Stimulated activated naive CD8-positive, alpha-beta T cell treated with anti-CD3 and anti-CD28 coated beads, Interleukin-15, amount 100 ng/mL, for 72 hours (primary cell): ENCODE results near the gene ZNF385B.
A peak's percentile ranks its signal among the peaks of the same experiment; 100 is the strongest.
"Not testable (repeated sequence)": the region's sequence is repeated elsewhere in the genome, so short reads cannot be mapped to it uniquely, and the experiment has no call there.

Source experiments
- ATAC-seq: fragments of 150-1000 bp; cut with Tn5 transposase; 2 replicates; pipeline ENCODE4 v1.10.0; 2021; ENCODE audit warnings: mild to moderate bottlenecking, moderate library complexity
- DNase-seq, 2 donors: peaks; one replicate each; pipeline ENCODE4 v3.0.0; 2021 to 2022
- H3K27ac Mint-ChIP-seq, 2 donors: one replicate each; pipeline ENCODE4 v1.8.0; 2022; ENCODE audit warnings: mild to moderate bottlenecking in 2 of 2, mixed read lengths in 2 of 2, moderate library complexity in 2 of 2
- H3K27me3 Mint-ChIP-seq: one replicate; pipeline ENCODE4 v1.8.0; 2022; ENCODE audit warnings: mixed read lengths
- H3K4me1 Mint-ChIP-seq: one replicate; pipeline ENCODE4 v1.8.0; 2022; ENCODE audit warnings: mild to moderate bottlenecking, mixed read lengths
- H3K4me3 Mint-ChIP-seq, 2 donors: one replicate each; pipeline ENCODE4 v1.8.0; 2022; ENCODE audit warnings: mild to moderate bottlenecking in 2 of 2, mixed read lengths in 2 of 2, moderate library complexity in 1 of 2
- H3K9me3 Mint-ChIP-seq, 2 donors: one replicate each; pipeline ENCODE4 v1.8.0; 2022; ENCODE audit warnings: mixed read lengths in 2 of 2

ZNF385B gene

GRCh38 chr2:179793238-179793637 lies 68.2 kb downstream of the ZNF385B start:
- no peak overlapping the region for H3K4me3 Mint-ChIP-seq
- H3K4me1 Mint-ChIP-seq: no peaks in the 10 kb centered on the region
- no peak for DNase-seq
- ATAC-seq: no peak
- no peaks in the 10 kb centered on the region for H3K27me3 Mint-ChIP-seq
- H3K27ac Mint-ChIP-seq: no peak overlapping the region
- no peaks in the 10 kb centered on the region for H3K9me3 Mint-ChIP-seq

DNA sequence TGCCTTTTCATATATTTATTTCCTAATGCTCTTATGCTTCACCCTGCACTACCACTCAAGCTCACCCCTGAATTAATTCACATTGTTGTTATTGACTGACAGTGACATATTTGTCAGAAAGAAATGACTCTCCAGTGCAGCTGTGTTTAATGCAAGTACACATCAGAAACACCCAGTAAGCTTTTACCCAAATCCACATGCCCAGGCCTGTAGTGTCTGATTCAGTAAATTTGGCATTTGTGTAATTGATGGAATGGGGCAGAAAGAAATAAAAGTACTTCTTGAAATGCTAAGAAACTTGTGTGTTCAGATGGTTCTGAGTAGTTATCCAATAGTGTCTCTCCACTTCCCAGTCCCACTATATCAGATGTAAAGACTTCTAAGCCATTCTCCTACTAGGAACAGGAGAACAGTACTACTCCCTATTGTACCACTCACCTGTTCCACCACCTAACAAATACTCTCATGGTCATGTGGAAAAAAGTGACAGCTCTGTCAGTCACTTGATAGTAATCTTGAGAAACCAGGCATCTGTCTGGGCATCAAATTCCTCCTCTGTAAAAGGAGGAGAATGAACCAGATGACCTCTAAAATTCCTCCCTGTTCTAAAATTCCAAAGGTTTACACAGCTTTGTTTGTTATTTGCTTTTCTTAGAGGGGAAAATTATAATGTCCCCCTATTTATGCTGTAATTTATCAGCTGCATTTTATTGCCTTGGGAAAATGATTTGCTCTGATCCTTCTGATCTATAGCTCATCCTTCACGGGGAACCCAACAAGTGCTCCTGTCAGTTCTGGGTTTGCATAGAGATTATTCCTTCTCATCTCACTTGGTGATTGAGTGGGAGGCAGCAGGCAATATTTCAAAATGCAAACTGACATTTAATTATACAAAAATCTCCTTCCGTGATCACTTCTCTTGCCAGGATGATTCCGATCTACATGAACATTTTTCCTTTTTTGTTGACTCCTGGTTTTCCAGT lies 70.9 kb downstream of the ZNF385B start:
- no peak overlapping the region for H3K27ac Mint-ChIP-seq
- no peak for ATAC-seq
- no peak for DNase-seq
- no peaks in the 10 kb centered on the region for H3K9me3 Mint-ChIP-seq
- H3K27me3 Mint-ChIP-seq: no peaks in the 10 kb centered on the region
- no peak overlapping the region for H3K4me3 Mint-ChIP-seq
- H3K4me1 Mint-ChIP-seq: no peaks in the 10 kb centered on the region

DNA sequence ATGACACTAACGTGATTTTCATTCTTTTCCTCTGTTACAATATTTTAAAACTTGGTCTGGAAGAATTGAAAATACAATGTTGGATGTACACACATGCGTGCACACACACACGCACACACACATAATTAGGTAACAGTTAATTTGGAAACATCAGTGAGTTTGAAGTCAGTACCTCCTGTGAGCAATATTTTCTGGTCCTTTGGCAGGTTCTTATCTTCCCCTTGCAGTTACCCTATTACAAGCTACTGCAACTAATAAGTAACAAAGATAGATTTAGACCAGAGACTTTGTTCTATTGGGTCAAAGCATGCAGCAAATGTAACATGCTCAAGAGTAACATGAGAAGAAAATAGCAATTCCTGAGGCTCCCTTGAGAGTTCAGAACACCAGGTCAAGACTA lies 73.3 kb downstream of the ZNF385B start:
- Mint-ChIP-seq H3K4me1 (no peaks in the 10 kb centered on the region), H3K27ac (no peak overlapping the region), H3K27me3 (no peaks in the 10 kb centered on the region), H3K9me3 (peaks cover 0 to 4% of the 10 kb centered on the region in 2 donors), H3K4me3 (no peak overlapping the region)
- no peak for ATAC-seq
- no peak for DNase-seq

DNA sequence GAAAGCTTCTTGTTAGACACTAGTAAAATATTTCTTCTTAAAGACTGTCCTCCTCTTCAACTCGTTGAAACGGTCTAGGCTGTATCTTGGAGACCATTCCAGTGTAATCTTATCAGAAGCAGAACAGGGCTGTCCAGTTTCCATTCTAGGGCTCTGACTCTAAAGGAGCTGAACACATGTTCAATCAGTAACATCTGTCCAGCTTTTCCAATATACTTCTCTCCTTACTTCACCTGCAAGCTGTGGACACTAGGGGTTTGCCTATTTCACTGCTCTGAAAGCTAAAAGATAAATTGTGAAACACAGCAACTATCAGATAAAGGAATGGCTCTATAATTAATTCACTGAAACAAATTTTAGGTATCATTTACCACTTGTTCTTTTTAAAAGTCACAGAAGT lies 73.8 kb downstream of the ZNF385B start:
- Mint-ChIP-seq H3K27ac (no peak overlapping the region), H3K27me3 (no peaks in the 10 kb centered on the region), H3K9me3 (peaks cover 0 to 4% of the 10 kb centered on the region in 2 donors), H3K4me1 (no peaks in the 10 kb centered on the region), H3K4me3 (no peak overlapping the region)
- ATAC-seq (no peak), DNase-seq (no peak)

GRCh38 chr2:179785902-179786301 lies 75.5 kb downstream of the ZNF385B start:
- Mint-ChIP-seq H3K4me3 (no peak overlapping the region), H3K9me3 (peaks cover 0 to 4% of the 10 kb centered on the region in 2 donors), H3K27me3 (no peaks in the 10 kb centered on the region), H3K4me1 (no peaks in the 10 kb centered on the region), H3K27ac (no peak overlapping the region)
- DNase-seq: no peak
- no peak for ATAC-seq

GRCh38 chr2:179782346-179782745 lies 79.1 kb downstream of the ZNF385B start:
- H3K27ac Mint-ChIP-seq, H3K4me3 Mint-ChIP-seq, H3K9me3 Mint-ChIP-seq, ATAC-seq, H3K4me1 Mint-ChIP-seq, DNase-seq, H3K27me3 Mint-ChIP-seq: not testable (repeated sequence)

DNA sequence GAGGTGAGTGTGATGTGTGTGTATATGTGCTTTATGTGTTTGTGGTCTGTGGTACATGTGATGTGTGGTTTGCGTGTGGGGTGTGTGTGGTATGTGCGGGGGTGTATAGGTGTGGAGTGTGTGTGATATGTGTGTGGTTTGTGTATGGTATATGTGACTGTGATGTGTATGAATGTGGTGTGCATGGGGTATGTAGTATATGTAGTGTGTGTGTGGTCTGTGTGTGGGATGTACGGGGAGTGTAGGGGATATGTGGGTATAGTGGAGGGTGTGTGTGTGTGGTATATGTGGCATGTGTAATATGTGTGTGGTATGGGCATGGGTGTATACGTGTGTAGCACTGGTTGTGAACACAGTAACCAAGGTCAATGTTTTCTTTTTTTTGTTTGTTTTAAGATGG lies 87.4 kb downstream of the ZNF385B start:
- no peaks in the 10 kb centered on the region for H3K4me1 Mint-ChIP-seq
- DNase-seq (no peak), ATAC-seq (peak; percentile 49)
- no peak overlapping the region for H3K27ac Mint-ChIP-seq
- no peak overlapping the region for H3K4me3 Mint-ChIP-seq
- H3K27me3 Mint-ChIP-seq: peaks cover 22% of the 10 kb centered on the region
- H3K9me3 Mint-ChIP-seq: peaks cover 0 to 8% of the 10 kb centered on the region in 2 donors

DNA sequence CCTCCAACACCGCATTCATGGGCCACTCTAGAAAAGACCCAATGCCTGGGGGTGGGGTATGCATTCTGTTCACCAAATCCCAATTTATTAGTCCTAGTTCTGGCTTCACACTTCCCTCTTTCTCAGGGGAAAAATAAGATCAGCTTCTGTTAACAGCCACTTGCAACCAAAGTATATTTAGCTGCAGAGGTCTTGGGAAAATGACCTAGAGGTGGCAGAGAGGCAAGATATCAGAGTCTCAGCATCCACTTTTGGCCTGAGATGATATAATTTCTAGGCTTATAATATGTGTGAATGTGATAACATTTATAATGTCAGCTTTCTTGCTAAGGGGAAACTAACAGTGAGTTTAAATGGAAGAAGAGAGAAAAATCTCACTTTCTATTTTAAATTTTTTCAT lies 89.1 kb downstream of the ZNF385B start:
- Mint-ChIP-seq H3K4me1 (no peaks in the 10 kb centered on the region), H3K4me3 (no peak overlapping the region), H3K9me3 (peaks cover 0 to 8% of the 10 kb centered on the region in 2 donors), H3K27me3 (peaks cover 22% of the 10 kb centered on the region), H3K27ac (no peak overlapping the region)
- no peak for ATAC-seq
- DNase-seq: no peak

DNA sequence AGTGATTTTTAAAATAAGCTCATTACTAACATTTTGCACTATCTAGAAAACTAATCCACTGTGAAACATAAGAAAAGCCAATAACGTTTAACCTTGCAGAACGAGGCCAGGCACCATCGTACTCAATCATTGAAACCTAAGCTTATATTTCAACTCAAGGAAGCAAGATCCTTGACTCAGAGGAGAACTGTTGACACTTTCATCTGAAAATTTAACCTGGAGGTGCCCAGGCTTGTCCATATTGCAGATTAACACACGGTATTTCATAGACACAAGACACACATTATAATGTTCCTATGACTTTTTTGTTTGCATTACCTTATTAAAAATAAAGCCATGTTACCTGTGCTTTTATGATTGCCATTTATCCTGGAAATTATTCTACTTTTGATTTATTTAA lies 89.6 kb downstream of the ZNF385B start:
- H3K27ac Mint-ChIP-seq: no peak overlapping the region
- peaks cover 0 to 8% of the 10 kb centered on the region in 2 donors for H3K9me3 Mint-ChIP-seq
- DNase-seq: no peak
- no peak overlapping the region for H3K4me3 Mint-ChIP-seq
- H3K4me1 Mint-ChIP-seq: no peaks in the 10 kb centered on the region
- peaks cover 22% of the 10 kb centered on the region for H3K27me3 Mint-ChIP-seq
- no peak for ATAC-seq

DNA sequence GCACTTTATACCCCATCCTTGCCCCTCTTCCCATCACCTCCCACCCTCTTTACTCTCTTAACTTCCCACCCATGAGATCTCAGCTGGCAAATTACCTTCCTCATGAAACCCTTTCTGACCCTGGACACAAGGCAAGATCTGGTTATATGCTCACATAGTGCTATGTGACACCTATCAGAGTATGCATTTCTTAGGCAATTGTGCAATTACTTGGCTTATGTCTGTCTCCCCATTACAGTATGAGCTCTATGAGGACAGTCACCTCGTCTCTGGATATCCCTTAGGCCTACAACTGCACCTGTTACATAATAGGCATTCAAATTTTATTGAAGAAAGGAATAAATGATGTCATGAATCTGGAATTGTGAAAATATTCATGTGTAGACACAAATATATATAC lies 91.4 kb downstream of the ZNF385B start:
- H3K27ac Mint-ChIP-seq: no peak overlapping the region
- DNase-seq (no peak), ATAC-seq (no peak)
- H3K4me3 Mint-ChIP-seq: no peak overlapping the region
- H3K27me3 Mint-ChIP-seq: peaks cover 15% of the 10 kb centered on the region
- H3K4me1 Mint-ChIP-seq: no peaks in the 10 kb centered on the region
- peaks cover 0 to 8% of the 10 kb centered on the region in 2 donors for H3K9me3 Mint-ChIP-seq

DNA sequence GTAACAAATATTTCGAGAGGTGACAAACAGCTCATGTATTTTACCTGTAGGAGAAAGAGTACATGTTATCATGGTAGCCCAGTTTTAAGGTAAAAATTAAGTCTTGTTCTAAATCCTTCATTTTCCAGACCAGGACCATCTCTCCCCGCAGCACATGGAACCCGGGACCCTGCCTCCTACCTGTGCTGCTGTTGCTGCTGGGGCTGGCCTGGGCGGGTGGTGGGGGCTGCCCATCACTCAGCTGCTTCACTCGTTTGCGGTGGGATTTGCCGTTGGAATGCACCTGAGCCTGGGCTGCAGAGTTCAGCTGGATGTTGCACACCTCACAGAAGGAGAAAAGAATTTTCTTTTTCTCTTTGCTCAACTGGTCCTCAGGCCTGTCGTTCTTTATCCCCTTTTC lies 92.1 kb downstream of the ZNF385B start:
- Mint-ChIP-seq H3K27ac (no peak overlapping the region), H3K4me3 (no peak overlapping the region), H3K9me3 (peaks cover 0 to 8% of the 10 kb centered on the region in 2 donors), H3K27me3 (peaks cover 14% of the 10 kb centered on the region), H3K4me1 (no peaks in the 10 kb centered on the region)
- ATAC-seq (no peak), DNase-seq (no peak)

DNA sequence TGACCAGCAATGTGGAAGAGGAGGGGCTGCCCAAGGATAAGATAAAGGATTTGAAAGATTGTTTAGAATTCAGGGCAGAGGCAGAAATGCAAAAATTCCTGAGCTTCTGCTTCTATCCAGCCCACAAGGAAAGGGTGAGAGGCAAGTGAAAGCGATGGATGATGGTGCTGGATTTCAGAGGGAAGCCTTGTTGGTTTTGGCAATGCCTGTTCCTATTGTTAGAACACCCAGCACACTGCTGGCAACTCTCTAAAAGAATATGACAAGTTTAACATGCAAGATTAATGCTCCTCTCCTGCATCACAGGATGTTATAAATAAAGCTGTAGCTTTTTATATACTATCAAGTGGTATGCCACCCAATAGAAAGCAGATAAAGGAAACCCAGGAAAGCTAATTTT lies 92.6 kb downstream of the ZNF385B start:
- H3K27ac Mint-ChIP-seq: no peak overlapping the region
- peaks cover 0 to 2% of the 10 kb centered on the region in 2 donors for H3K9me3 Mint-ChIP-seq
- H3K4me1 Mint-ChIP-seq: no peaks in the 10 kb centered on the region
- peaks cover 8% of the 10 kb centered on the region for H3K27me3 Mint-ChIP-seq
- H3K4me3 Mint-ChIP-seq: no peak overlapping the region
- ATAC-seq (no peak), DNase-seq (no peak)

- Mint-ChIP-seq H3K27me3 (peaks cover 5% of the 10 kb centered on the region), H3K9me3 (peaks cover 0 to 6% of the 10 kb centered on the region in 2 donors), H3K27ac (no peak overlapping the region), H3K4me1 (no peaks in the 10 kb centered on the region), H3K4me3 (no peak overlapping the region)
- DNase-seq: no peak
- ATAC-seq: no peak
These were observed 95.7 kb downstream of the ZNF385B start for GRCh38 chr2:179765666-179766065.

GRCh38 chr2:179764710-179765109 lies 96.7 kb downstream of the ZNF385B start:
- H3K9me3 Mint-ChIP-seq: peaks cover 0 to 6% of the 10 kb centered on the region in 2 donors

DNA sequence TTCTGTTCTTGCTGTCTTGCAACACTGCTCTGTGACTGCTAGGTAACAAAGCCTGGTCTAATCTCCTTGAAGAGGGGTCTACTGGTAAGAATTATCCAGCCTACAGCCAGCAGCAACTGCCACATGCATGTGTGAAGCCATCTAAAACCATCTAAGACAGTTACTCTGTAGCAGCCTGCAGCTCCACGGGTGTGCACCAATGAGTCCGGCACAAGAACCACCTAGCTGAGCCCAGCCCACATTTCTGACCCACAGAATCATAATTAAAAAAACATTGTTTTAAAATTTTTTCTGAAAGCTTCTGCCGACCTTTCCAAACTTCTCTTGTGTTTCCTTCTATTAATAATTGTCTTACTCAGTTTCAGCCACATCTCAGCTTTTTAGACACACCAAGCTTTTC lies 102.8 kb downstream of the ZNF385B start:
- ATAC-seq (no peak), DNase-seq (no peak)
- Mint-ChIP-seq H3K9me3 (peaks cover 0 to 6% of the 10 kb centered on the region in 2 donors), H3K27me3 (no peaks in the 10 kb centered on the region), H3K4me1 (no peaks in the 10 kb centered on the region), H3K4me3 (no peak overlapping the region), H3K27ac (no peak overlapping the region)

More at GRCh38 chr2:179764710-179765109, 96.7 kb downstream of the ZNF385B start:
- DNase-seq (no peak), ATAC-seq (no peak)
- Mint-ChIP-seq H3K27me3 (peaks cover 5% of the 10 kb centered on the region), H3K4me1 (no peaks in the 10 kb centered on the region), H3K4me3 (no peak overlapping the region), H3K27ac (no peak overlapping the region)

DNA sequence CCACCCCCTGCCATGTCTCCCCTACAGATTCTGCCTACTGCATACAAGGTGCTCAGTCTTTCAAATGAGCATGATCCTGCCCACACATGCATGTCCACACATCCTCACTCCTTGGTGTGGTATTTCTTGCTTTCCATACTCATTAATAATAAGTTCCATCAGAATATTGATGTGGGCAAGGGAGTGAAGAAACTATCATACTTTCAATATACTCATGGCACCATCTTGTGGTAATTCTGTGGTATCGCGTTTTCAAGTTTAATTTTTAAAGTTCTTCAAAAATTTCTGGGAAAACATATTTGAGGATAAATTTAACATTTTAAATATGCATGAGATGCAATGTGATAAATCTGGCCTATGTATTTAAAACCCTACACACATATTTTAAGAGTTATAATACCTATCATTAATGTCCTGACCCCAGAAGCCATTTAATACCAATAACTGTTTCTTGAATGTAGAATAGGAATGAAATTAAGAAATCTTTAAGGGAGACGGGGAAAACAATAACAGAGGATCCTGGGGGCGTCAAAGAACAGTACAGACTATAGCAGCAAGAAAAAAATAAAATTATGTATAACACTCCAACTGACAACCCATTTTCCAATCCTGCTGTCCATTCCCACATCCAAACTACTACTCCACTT lies 110.1 kb downstream of the ZNF385B start:
- no peak overlapping the region for H3K27ac Mint-ChIP-seq
- ATAC-seq (no peak), DNase-seq (no peak)
- H3K27me3 Mint-ChIP-seq: no peaks in the 10 kb centered on the region
- H3K9me3 Mint-ChIP-seq: no peaks in the 10 kb centered on the region
- no peak overlapping the region for H3K4me3 Mint-ChIP-seq
- no peaks in the 10 kb centered on the region for H3K4me1 Mint-ChIP-seq
